ENCODE results near the gene PLA2R1. TPM values are rescaled to one million over a fixed set of nuclear protein-coding genes. Genes with fewer than 3 reads are reported as not detected.

Gene PLA2R1
- total and polyA plus RNA-seq, 2 of the 4 experiments (the other 2 are of a cell fraction) = 0.43 to 0.54 TPM

GRCh38 chr2:159976527-159977160, 85.8 kb downstream of the PLA2R1 start:
- no TSS peak for BruUV-seq (replicated peaks)
- intact Hi-C loops (cut with micrococcal nuclease) = loop anchor here (5.0 kb wide), 1 partner anchor 46 kb away; no protein-coding TSS in a partner anchor
- dilution Hi-C loops (cut with HindIII; ENCODE audit: low sequenced_read_pairs, unreplicated experiment) = no loop called here

More at GRCh38 chr2:159976527-159977160, 85.8 kb downstream of the PLA2R1 start:
- no peaks in the 10 kb centered on the region for H3K79me1 ChIP-seq (ENCODE audit: low read depth in 1 of 2, low read length in 2 of 2)
- no peaks in the 10 kb centered on the region for H4K20me1 ChIP-seq (ENCODE audit: insufficient read depth, low read length)
- no peak overlapping the region for H3K18ac ChIP-seq (ENCODE audit: low read depth, low read length)
- no peak overlapping the region for H3K14ac ChIP-seq (replicated peaks; ENCODE audit: low read depth, low read length)
- H4K91ac ChIP-seq (ENCODE audit: insufficient read depth, low read depth, low read length) = no peak overlapping the region
- H3K56ac ChIP-seq (ENCODE audit: extremely low read depth, insufficient read depth, low read length) = no peak overlapping the region
- no CpG with 5 or more reads among the region's 5 CpGs for WGBS, 2 experiments (ENCODE audit: extremely low coverage in 2 of 2, insufficient read length in 1 of 2)
- in situ Hi-C loops (cut with MboI; ENCODE audit: low sequenced_read_pairs) = no loop called here
- no peak overlapping the region for H2BK5ac ChIP-seq (ENCODE audit: low read depth, low read length, poor library complexity, severe bottlenecking)
- no peaks in the 10 kb centered on the region for H3K36me3 ChIP-seq (ENCODE audit: control insufficient read depth, insufficient read depth, low read length)
- no peak overlapping the region for H2AK9ac ChIP-seq (replicated peaks; ENCODE audit: low read depth, low read length, poor library complexity)
- H3K27me3 ChIP-seq (ENCODE audit: control insufficient read depth, insufficient read depth, low read length) = peaks cover 3% of the 10 kb centered on the region; the same call in 1 of the 2 replicates
- ChIA-PET POLR2A (ENCODE audit: unreplicated experiment) (no interaction called here), CTCF (no interaction called here)
- no peak overlapping the region for H2BK15ac ChIP-seq (ENCODE audit: low read depth, low read length)
- H2AK5ac ChIP-seq (ENCODE audit: low read depth, low read length) = no peak overlapping the region
- H4K5ac ChIP-seq (ENCODE audit: low read depth, low read length) = no peak overlapping the region
- no peak overlapping the region for H3K9ac ChIP-seq (ENCODE audit: low read depth, low read length)
- no peak overlapping the region for H3K4ac ChIP-seq (ENCODE audit: low read depth, low read length)
- no peaks in the 10 kb centered on the region for H3K9me3 ChIP-seq (ENCODE audit: control insufficient read depth, insufficient read depth, low read length)
- H3K23ac ChIP-seq (ENCODE audit: low read depth, low read length) = no peak overlapping the region
- H2AFZ ChIP-seq (replicated peaks; ENCODE audit: low read length, poor library complexity) = no peak overlapping the region
- H3K9me1 ChIP-seq (ENCODE audit: insufficient read depth, low read length) = no peaks in the 10 kb centered on the region
- DNase-seq (no peak), ATAC-seq (ENCODE audit: low read depth) (no peak)
- no peak overlapping the region for H3K27ac ChIP-seq (ENCODE audit: insufficient read depth, low read length)
- no peak overlapping the region for H2BK20ac ChIP-seq (ENCODE audit: low read depth, low read length)
- H3K4me2 ChIP-seq (ENCODE audit: low read depth, low read length) = no peak overlapping the region
- TF ChIP-seq RAD21 (IDR thresholded peaks at IDR 0.05; ENCODE audit: low read length) (no peak), MAZ (IDR thresholded peaks at IDR 0.05; ENCODE audit: borderline replicate concordance, low read depth, low read length) (no peak), CTCF (conservative IDR thresholded peaks at IDR 0.05; ENCODE audit: low read depth, low read length) (no peak), MXI1 (IDR thresholded peaks at IDR 0.05; ENCODE audit: borderline replicate concordance, low read depth, low read length) (no peak), NFE2L2 (IDR thresholded peaks at IDR 0.05; ENCODE audit: low read depth, low read length) (no peak), ELK1 (IDR thresholded peaks at IDR 0.05; ENCODE audit: borderline replicate concordance, low read depth, low read length) (no peak), POLR2A (IDR thresholded peaks at IDR 0.05; ENCODE audit: low read depth, low read length) (no peak), RFX5 (IDR thresholded peaks at IDR 0.05; ENCODE audit: low read depth, low read length) (no peak), USF2 (IDR thresholded peaks at IDR 0.05; ENCODE audit: low read depth, low read length) (no peak), FOS (IDR thresholded peaks at IDR 0.05; ENCODE audit: low read depth, low read length) (no peak), RCOR1 (IDR thresholded peaks at IDR 0.05; ENCODE audit: insufficient replicate concordance, low read length) (no peak), MAFK (IDR thresholded peaks at IDR 0.05; ENCODE audit: low read depth, low read length) (no peak), CHD1 (IDR thresholded peaks at IDR 0.05; ENCODE audit: low read depth, low read length) (no peak), SMC3 (IDR thresholded peaks at IDR 0.05; ENCODE audit: low read depth, low read length) (no peak), CEBPB (IDR thresholded peaks at IDR 0.05; ENCODE audit: low read depth, low read length) (no peak), BHLHE40 (IDR thresholded peaks at IDR 0.05; ENCODE audit: low read depth, low read length) (no peak)
- no peak overlapping the region for H4K8ac ChIP-seq (ENCODE audit: low read depth in 2 of 2, low read length in 2 of 2)
- no peak overlapping the region for H2BK120ac ChIP-seq (ENCODE audit: low read depth, low read length)
- no peaks in the 10 kb centered on the region for H3K4me1 ChIP-seq (ENCODE audit: control insufficient read depth, insufficient read depth, low read length)
- no peak overlapping the region for H3K4me3 ChIP-seq (ENCODE audit: insufficient read depth, low read depth, low read length)
